GM12892 (cell line): ENCODE data around the gene EEIG1.

Source experiments
- POLR2A ChIP-seq: IDR thresholded peaks from 2 replicates; pipeline ENCODE4 v1.6.1; 2011; ENCODE audit warnings: low read depth, low read length, control low read depth
- POLR2AphosphoS5 ChIP-seq: IDR thresholded peaks from 2 replicates; pipeline ENCODE4 v1.6.1; 2011; ENCODE audit warnings: low read depth, low read length, control low read depth
- TAF1 ChIP-seq: IDR thresholded peaks from 2 replicates; pipeline ENCODE4 v1.6.1; 2011; ENCODE audit warnings: low read depth, mild to moderate bottlenecking, control low read depth, low read length, borderline replicate concordance

GRCh38 chr9:127974001-127974768, 6.6 kb downstream of the EEIG1 start:
- TF ChIP-seq POLR2A (no peak), POLR2AphosphoS5 (no peak), TAF1 (no peak)
